Measurements from ENCODE around the gene ISOC1.

Gene ISOC1

DNA sequence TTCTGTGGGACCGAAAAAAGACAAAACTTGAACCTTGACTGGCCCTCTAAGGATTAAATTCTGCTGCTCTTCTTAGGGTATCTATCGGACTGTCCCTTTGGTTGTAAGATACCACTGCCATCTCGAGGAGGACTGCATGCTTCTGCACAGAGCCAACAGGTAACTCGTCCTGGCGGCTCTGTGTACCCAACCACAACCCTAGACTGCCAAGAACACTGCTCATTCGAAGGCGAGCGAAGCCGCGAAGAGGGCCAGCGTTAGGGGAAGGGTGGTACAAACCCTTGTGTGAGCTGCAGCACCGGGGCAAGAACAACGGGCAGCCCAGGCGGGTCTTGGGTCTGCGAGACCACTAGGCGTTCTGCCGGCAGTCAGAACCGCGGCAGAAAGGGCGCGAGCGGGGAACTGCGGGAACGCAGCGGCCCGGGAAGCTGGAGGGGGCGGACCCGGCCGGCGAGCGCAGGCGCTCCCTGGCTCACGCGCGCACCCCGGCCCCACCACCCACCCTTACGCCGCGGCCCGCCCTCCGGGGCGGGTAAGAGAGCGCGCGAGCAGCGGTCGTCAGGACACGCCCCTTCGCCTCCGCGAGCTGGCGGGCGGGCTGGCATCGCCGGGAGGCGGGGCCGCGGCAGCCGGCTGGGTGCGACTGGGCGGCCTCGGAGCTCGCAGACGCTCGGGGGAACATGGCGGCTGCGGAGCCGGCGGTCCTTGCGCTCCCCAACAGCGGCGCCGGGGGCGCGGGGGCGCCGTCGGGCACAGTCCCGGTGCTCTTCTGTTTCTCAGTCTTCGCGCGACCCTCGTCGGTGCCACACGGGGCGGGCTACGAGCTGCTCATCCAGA, at the start of gene ISOC1:
ISOC1 (plus strand) TSS at position 663 of the 837 bp plus-strand sequence; CDS start at position 681, 18 bp downstream.
- no peak for FAIRE-seq

DNA sequence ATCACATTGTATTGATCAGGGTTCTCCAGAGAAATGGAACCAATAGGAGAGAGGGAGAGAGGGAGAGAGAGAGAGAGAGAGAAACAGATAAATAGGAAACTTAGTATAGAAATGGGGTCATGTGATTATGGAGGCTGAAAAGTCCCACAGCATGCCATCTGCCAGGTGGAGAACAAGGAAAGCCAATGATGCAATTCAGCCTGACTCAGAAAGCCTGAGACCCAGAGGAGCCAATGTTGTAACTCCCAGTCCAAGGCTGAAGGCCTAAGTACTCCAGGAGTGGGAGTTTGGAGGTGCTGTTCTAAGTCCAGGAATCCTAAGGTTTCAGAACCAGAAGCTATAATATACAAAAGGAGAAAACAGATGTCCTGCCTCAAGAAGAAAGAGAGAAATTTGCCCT, 48.4 kb upstream of the ISOC1 start:
- no peak for FAIRE-seq

DNA sequence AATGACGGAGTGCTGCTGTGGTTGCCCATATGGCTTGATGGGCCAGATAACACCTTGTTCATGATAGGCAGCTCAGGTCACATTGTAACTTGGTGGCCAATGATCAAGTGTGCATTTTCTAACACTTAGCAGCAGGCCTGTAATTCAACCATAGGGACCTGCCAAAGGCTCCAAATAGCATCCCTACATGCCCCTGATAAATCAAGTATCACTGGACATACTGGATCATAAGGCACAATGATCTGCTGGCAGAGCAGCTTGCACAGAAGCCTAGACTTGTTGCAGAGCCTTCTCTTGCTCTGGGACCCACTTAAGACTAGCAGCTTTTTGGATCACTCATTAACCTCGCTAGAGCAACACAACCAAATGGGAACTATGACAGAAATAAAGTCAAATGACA, 46.0 kb upstream of the ISOC1 start:
- no peak for FAIRE-seq

DNA sequence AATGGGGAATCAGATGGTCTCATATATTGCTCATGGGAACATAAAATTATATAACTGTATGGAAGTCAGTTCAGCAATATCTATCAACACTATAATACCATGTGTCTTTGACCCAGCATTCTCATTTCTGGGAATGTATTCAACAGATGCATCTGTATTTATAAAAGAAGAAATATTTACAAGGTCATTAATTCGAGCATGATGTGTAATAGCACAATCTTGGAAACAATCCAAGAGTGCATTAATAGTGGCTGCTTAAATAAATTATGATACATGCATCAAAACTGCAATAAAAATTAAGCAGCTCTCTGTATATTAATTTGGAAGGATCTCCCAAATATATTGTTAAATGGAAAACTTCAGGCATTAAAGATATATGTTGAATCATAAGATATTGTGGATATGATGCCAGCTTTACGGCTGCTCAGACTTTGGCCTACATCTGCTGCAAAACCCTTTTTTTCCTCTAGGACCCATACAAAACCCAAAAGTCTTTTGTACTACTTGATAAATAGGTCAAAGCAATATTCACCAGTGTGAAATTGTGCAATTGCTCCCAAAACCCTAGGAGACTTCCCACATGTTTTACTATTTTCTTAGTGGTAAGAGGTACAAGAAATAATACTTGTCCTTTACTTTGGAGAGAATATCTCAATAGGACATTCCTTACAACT, 45.3 kb upstream of the ISOC1 start:
- FAIRE-seq: no peak

DNA sequence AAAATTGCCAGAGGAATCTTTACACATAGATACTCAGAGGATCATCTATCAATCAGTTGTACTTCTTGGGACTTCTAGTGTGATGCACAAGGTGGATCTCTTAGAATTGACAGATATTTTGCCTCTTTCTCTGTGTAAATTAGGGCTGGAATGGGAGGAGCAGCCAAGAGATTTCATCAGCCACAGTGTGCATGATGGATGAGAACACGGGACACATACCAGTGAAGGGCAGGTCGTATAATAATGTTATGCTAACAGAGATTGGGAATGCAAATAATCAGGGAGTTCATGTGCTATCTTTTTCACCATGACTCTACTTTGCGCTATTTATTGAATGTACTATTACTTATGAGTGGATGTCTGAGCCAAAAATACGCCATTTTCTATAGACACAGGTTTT, 43.3 kb upstream of the ISOC1 start:
- no peak for FAIRE-seq

DNA sequence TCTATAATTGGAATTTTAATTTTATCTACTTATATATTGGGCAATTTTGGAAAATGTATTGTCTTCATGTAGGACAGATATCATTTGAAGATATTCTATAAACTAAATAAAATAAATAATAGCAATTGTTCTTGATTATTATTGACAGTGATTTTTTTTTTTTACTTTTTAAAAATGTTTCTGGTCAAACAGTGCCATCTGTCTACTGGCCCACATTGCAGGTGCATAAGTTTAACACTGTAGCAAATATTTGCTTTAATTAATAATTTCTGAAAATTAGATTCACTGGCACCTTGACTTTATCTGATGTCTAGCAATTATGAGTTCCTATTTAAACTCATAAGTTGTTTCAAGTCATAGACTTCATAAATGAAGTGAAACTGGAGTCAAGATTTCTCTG, 41.1 kb upstream of the ISOC1 start:
- FAIRE-seq: peak; percentile 13

DNA sequence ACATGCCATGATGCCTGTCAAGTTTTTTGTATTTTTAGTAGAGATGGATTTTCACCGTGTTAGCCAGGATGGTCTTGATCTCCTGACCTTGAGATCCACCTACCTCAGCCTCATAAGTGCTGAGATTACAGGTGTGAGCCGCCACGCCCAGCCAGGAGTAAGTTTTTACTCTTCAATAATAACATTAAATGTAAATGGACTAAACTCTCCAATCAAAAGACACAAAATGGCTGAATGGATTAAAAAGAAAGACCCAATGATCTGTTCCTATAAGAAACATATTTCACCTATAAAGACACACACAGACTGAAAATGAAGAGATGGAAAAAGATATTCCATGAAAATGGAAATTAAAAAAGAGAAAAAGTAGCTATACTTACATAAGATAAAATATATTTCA, 37.2 kb upstream of the ISOC1 start:
- FAIRE-seq: no peak

DNA sequence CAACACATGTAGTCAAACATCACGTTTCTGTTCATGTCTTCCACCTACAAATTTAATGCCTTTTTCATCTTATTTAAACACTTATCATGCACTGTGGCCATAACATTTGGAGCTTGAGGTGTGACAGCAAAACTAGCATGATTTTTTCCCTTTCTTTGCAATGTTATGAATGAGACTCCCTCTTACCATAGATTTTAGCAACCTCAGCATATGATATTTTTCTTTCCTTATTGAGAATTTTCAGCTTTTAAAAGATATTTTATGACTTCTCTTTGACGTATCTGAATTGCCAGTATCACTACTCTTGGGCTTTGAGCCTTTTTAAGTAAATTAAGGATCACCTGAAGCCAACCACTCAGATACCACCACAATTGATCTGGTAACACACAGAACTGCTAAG, 32.7 kb upstream of the ISOC1 start:
- no peak for FAIRE-seq

DNA sequence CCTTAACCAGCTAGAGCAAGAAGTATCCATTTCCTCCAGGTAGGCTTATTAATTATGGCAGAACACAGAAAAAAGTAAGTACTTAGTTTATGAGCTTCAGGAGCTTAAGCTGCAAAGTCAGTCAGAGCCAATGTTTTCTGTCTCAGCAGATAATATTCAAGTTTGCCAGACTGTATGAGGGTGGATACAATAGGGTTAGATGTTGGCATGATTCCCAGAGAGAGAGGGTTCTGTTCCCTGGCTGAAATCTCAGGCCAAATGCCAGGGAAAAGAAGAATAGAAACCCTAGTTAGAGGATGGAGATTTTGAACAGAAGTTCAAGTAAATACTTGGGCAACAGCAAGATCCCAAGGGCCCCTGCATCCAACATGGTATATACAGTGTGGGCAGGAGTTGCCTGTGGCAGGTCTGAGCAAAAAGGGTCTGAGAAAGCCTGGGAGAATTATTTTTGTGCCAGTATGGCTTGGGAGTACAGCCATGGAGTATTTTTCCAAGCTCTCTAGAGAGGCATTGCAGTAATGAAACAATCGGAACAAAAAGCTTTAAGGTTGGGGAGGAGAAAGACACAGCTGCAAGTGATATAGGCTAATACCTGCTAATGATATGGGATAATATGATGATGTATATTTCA, 31.0 kb upstream of the ISOC1 start:
- FAIRE-seq: no peak

DNA sequence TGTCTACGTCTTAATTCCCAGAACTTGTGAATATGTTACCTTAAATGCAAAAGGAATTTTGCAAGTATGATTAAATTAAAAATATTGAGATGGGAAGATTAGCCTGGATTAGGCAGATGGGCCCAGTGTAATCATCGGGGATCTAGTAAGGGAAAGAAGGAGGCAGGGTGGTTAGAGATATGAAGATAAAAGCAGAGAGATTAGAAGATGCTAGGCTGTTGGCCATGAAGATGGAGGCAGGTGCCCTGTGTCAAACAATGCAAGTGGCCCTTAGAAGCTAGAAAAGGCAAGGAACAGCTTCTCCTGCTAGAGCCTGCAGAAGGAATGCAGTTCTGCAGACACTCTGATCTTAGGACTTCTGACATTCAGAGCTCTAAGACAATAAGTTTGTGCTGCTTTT, 28.8 kb upstream of the ISOC1 start:
- no peak for FAIRE-seq

DNA sequence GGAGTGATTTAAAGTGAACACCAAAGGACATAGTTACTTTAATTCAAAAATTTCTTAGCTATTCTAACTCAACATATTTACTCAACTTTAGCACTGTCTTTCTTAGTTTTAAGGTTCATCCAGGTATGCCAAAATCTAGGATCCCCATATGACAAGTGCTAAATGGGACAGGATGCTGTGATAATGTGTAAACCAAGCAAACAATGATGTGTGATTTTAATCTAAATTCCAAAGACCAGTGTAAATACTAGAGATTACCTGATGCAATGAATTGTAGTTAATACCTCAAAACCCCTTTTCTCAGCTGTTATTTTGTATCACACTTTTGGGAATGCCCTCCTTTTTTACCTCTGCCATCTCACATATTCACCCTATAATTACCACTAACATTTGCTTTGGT, 26.8 kb upstream of the ISOC1 start:
- FAIRE-seq: no peak

DNA sequence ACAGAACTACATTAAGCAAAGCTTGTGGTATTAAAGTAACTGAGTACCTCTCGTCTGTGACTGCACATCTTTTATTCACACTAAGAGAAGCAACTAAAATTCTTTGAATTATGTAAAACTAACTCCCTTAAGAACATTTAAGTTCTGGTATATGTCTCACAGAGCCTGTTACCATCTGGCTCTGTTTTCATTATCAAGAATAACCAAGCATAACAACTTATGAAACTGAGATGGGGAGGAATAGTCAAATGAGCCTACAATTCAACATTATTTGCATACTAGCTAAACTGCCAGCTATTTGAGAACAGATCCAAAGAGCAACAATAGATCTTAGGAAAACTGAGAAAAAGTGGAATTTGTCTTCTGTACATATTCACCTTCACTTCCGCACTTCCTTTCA, 25.3 kb upstream of the ISOC1 start:
- no peak for FAIRE-seq

DNA sequence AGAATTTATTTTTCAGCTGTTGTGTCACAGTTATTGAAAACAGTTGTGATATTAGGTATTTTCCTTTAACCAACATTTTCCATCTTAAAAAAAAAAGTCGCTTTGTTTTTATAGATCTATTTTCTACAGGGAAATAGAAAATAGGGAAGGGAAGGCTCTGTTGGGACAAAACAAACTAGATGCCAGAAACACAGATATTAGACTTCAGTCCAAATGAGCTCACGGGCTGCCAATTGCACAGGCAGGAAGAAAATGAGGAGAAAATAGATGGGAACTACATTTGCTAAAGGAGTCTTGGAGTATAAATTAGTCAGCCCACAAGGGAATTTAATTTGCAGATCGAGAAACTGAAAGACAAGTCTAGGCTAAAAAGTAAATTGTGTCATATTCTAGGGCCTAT, 21.4 kb upstream of the ISOC1 start:
- no peak for FAIRE-seq

DNA sequence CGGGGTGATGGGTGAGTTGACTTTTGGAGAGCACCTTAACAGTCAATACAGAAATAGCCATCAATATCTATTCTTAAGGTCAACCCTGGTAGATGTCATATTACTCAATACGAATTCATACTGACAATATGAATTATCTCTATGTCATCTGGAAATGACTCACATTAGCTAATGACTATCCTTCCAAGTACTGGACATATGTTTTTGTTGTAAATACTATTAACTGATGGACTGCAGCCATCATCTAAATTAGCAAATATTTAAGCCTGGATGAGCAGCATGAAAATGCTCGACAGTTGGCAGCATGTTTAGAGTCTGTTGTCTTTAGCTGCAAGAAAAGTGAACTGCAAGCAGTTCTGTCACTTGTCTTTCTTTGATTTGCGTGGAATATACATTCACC, 19.6 kb upstream of the ISOC1 start:
- peak; percentile 98 for FAIRE-seq

DNA sequence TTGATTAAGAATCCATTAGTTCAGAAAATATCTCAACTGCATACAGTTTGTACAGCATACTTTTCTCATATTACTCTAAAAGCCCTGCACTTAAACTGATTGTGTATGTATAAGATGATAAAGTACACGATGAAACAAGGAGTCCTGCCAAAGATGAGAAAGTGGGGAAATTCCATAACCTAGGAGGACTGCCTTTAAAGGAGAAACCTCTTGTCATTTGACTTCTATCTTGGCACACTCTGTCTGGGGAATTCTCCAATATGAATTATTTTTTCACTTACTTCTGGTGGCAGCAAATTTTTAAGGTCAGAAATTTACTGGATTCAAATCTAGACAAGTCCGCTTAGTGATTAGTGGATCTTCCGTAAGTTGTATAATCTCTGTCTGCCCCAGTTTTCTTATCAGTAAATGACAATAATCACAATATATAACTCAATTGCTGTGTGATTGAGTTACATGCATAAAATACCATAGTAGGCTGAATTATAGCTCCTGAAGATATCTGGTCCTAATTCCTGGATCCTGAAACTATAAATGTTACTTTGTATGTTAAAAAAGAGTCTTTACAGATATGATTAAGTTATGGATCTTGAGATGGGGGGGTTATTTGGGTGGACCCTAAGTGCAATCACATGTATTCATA, 17.0 kb upstream of the ISOC1 start:
- no peak for FAIRE-seq

DNA sequence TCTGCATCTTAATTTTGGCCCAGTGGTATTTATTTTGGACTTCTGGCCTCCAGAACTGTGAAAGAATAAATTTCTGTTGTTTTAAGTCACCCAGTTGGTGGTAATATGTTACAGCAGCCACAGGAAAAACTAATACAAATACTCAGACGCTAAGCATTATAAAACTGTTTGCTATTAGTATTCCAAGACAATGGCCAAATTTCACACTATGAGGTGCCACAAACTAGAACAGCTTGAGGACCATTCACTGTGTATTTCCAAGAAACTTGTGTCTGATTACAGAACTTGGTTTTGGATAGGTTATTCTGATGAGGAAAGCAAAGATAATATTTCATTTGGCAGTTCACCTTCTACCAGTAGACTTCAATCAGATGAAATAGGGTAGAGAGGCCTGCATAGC, 16.3 kb upstream of the ISOC1 start:
- no peak for FAIRE-seq

DNA sequence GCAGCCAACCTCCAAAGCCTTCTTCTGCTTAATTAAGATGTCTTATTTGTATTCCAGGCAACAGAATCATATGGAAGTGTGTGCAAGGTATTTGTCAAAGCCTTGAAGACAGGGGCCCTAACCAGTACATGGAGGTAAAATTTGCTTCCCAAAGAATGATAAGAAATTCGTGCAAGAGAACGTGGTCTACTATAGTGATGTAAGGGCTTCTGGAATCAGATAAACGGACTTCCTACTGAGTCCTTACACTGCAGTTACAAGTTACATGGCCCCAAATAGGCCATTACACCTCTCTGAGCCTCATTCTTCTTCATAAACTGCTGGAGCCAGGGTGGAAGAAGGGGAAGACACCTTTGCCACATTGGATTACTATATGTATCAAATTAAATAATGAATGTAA, 15.9 kb upstream of the ISOC1 start:
- no peak for FAIRE-seq

DNA sequence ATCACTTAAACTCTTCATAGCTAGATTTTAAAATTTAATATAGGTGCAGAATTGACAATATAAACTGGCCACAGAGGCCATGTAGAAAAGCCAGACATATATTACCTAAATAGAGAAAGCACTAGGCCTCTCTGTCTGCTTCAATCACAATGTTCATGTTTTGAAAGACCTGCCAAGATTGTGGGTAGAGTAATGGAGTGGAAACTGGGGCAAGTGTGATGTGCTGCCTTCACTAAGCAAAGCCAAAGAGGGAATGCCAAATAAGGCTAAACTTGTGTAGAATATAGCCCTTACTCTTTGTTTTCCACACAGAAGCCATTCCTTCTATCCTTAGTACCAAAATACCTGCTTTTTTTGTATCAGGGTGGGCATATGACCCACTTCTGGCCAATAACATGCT, 15.1 kb upstream of the ISOC1 start:
- no peak for FAIRE-seq

DNA sequence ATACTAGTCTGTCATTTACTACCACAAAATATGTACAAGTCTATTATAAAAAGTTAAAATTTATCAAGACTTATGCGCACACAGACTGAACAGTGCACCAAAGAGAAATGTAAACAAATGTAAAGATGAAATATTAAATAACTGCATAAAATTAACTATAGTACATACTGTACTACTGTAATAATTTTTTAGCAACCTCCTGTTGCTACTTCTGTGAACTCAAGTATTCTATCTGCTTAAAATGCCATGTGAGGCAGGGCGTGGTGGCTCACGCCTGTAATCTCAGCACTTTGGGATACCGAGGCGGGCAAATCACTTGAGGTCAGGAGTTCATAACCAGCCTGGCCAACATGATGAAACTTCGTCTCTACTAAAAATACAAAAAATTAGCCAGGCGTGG, 13.8 kb upstream of the ISOC1 start:
- FAIRE-seq: no peak

DNA sequence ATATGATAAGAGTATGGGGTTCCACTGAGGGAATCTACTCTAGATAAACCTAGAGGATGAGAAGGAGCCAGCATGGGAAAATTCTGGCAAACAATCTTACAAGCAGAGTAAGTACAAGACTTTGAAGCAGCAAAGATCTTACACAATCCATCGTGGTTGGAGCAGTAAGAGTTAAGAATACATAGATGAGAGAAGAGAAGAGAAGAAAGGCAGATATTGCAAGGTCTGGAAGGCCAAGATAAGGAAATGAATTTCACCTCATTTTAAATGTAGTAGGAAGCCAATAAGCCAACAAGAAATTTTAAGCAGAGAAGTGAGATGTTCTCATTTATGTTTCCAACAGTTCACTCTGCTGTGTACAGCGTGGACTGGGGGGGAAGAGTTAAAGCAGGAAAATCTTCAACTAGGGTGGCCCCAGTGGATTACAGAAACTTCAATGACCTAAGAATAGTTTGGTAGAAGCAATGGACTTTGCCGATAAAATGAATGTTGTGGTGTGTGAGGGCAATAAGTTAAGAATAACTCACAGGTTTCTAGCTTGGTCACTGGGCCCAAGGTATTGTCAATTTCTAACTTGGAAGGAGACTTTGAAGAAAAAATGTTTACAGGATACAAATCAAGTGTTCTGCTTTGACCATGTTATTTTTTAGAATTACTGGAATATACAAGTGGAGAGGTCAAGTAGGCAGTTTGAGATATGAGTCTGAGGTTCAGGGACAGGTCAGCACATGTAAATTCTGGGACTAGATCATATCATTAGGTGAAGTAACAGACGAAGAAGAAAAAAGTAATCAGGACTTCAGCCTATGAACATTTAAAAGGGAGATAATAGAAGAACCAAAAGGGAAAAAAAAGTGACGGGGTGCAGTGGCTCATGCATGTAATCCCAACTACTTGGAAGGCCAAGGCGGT, 12.1 kb upstream of the ISOC1 start:
- no peak for FAIRE-seq

DNA sequence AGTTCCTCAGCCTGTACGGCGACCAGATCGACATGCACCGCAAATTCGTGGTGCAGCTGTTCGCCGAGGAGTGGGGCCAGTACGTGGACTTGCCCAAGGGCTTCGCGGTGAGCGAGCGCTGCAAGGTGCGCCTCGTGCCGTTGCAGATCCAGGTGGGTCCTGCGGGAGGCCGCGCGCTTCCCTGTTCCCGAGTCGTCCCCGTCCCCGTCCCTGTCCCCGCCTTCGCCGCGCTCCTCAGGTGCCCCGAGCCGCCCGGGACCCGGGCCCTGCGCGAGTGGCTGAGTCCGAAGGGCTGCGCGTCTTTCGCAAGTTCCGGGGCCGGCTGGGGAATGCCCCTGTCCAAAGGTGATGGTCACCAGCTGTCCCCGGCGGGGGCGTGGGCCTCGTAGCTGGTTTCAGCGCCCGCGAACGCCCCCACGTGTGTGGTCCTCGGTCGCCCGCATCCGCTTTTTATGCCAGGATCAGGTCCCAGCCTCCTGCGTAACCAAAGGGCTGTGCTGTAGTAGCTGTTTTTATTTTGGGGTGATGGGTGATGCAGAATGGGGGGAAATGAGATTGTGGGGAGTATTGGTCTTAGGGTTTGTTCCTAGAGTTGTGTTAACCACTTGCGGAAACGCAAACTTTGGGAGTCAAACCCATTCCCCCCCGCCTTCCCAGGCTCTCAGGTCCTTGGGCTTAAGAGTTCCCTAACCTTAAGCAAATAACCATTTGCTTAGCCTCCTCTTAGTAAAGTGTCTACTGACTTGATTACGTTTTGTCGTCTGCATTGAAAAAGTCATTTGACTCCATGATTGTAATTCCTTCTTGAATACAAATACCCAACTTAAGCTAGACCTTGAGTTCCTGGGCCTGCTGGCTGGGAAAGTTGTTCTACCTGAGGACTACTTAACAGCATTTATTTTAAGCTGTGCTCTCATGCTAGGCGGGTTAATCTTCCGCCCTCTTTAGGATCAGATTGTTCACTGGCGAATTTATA, 663 bp downstream of the ISOC1 start:
- no peak for FAIRE-seq
